Measurements from ENCODE around the gene C6orf163. TPM values are rescaled to one million over a fixed set of nuclear protein-coding genes. Genes with fewer than 3 reads are reported as not detected.
"Not testable (repeated sequence)": the region's sequence is repeated elsewhere in the genome, so short reads cannot be mapped to it uniquely, and the experiment has no call there.

The C6orf163 gene
- total RNA-seq, 1 donor from 2014 or later, result 0.71 TPM

GRCh38 chr6:87319271-87319987 is 25.2 kb upstream of the C6orf163 start:
- Histone ChIP-seq H3K27me3 (ENCODE audit: control insufficient read depth, insufficient read depth, low read length) (no peaks in the 10 kb centered on the region), H3K36me3 (ENCODE audit: control insufficient read depth, insufficient read depth, low read length) (no peaks in the 10 kb centered on the region), H3K4me3 (ENCODE audit: low read depth, low read length) (no peak overlapping the region)
- no peak for TF ChIP-seq CTCF (IDR thresholded peaks at IDR 0.05; ENCODE audit: insufficient read depth, low read length, poor library complexity, severe bottlenecking)
- DNase-seq (ENCODE audit: low read depth), result no peak

GRCh38 chr6:87322304-87323212 is 22.1 kb upstream of the C6orf163 start, which contains the start of gene SMIM8:
Gene SMIM8, plus strand, starts transcription at chr6:87322588. Its CDS starts 14,444 bp downstream, at chr6:87337032.
- Histone ChIP-seq H3K27me3 (ENCODE audit: control insufficient read depth, insufficient read depth, low read length) (no peaks in the 10 kb centered on the region), H3K4me3 (ENCODE audit: low read depth, low read length) (peak within 1 kb of the TSS; percentile 87), H3K36me3 (ENCODE audit: control insufficient read depth, insufficient read depth, low read length) (no peaks in the 10 kb centered on the region)
- peak; percentile 58 for TF ChIP-seq CTCF (IDR thresholded peaks at IDR 0.05; ENCODE audit: insufficient read depth, low read length, poor library complexity, severe bottlenecking)
- DNase-seq (ENCODE audit: low read depth), result no peak

- not testable (repeated sequence) for DNase-seq (ENCODE audit: low read depth); H3K27me3 ChIP-seq (ENCODE audit: control insufficient read depth, insufficient read depth, low read length); H3K4me3 ChIP-seq (ENCODE audit: low read depth, low read length); H3K36me3 ChIP-seq (ENCODE audit: control insufficient read depth, insufficient read depth, low read length)
These were observed 20.7 kb upstream of the C6orf163 start for GRCh38 chr6:87323880-87324279.

GRCh38 chr6:87330961-87331360 is 13.7 kb upstream of the C6orf163 start:
- no peaks in the 10 kb centered on the region for H3K36me3 ChIP-seq (ENCODE audit: control insufficient read depth, insufficient read depth, low read length)
- no peak for TF ChIP-seq CTCF (IDR thresholded peaks at IDR 0.05; ENCODE audit: insufficient read depth, low read length, poor library complexity, severe bottlenecking)
- H3K27me3 ChIP-seq (ENCODE audit: control insufficient read depth, insufficient read depth, low read length), result no peaks in the 10 kb centered on the region
- no peak for DNase-seq (ENCODE audit: low read depth)
- H3K4me3 ChIP-seq (ENCODE audit: low read depth, low read length), result no peak overlapping the region

- H3K27me3 ChIP-seq (ENCODE audit: control insufficient read depth, insufficient read depth, low read length), result no peaks in the 10 kb centered on the region
- TF ChIP-seq CTCF (IDR thresholded peaks at IDR 0.05; ENCODE audit: insufficient read depth, low read length, poor library complexity, severe bottlenecking), result no peak
- H3K4me3 ChIP-seq (ENCODE audit: low read depth, low read length), result no peak overlapping the region
- no peaks in the 10 kb centered on the region for H3K36me3 ChIP-seq (ENCODE audit: control insufficient read depth, insufficient read depth, low read length)
- DNase-seq (ENCODE audit: low read depth), result no peak
These were observed 11.6 kb upstream of the C6orf163 start for GRCh38 chr6:87333033-87333432.

GRCh38 chr6:87333591-87334181 is 10.9 kb upstream of the C6orf163 start:
- TF ChIP-seq CTCF (IDR thresholded peaks at IDR 0.05; ENCODE audit: insufficient read depth, low read length, poor library complexity, severe bottlenecking), result no peak
- no peak overlapping the region for H3K4me3 ChIP-seq (ENCODE audit: low read depth, low read length)
- DNase-seq (ENCODE audit: low read depth), result no peak
- no peaks in the 10 kb centered on the region for H3K27me3 ChIP-seq (ENCODE audit: control insufficient read depth, insufficient read depth, low read length)
- no peaks in the 10 kb centered on the region for H3K36me3 ChIP-seq (ENCODE audit: control insufficient read depth, insufficient read depth, low read length)

Data from kidney epithelial cell (primary cell).